NCI-H146 (cell line): Measurements from ENCODE around the gene FAM25G.
"Not testable (repeated sequence)": the region's sequence is repeated elsewhere in the genome, so short reads cannot be mapped to it uniquely, and the experiment has no call there.

Experiments used
- DNase-seq: peaks from one replicate; lab custom pipeline; 2025; lab: John Stamatoyannopoulos, UW

The FAM25G gene

GRCh38 chr10:47491600-47491999 lies at the start of gene FAM25G:
Gene FAM25G, minus strand, starts transcription at chr10:47491700. Its CDS starts 26 bp downstream, at chr10:47491674.
- not testable (repeated sequence) for DNase-seq

GRCh38 chr10:47536430-47536829 lies 44.9 kb upstream of the FAM25G start:
- DNase-seq, result not testable (repeated sequence)

GRCh38 chr10:47523475-47523874 lies 32.0 kb upstream of the FAM25G start, which contains the start of gene AGAP9:
Gene AGAP9, minus strand, starts transcription at chr10:47523638. Its CDS starts 112 bp downstream, at chr10:47523526.
- not testable (repeated sequence) for DNase-seq

- DNase-seq, result not testable (repeated sequence)
These were observed 10.8 kb upstream of the FAM25G start for GRCh38 chr10:47502313-47502712.

- DNase-seq, result not testable (repeated sequence)
These were observed 2.7 kb upstream of the FAM25G start for GRCh38 chr10:47494226-47494625.

GRCh38 chr10:47489630-47490029 lies 1.9 kb downstream of the FAM25G start:
- not testable (repeated sequence) for DNase-seq

GRCh38 chr10:47485943-47486342 lies 5.6 kb downstream of the FAM25G start:
- not testable (repeated sequence) for DNase-seq

GRCh38 chr10:47484786-47485185 lies 6.7 kb downstream of the FAM25G start:
- DNase-seq, result not testable (repeated sequence)

- DNase-seq, result not testable (repeated sequence)
These were observed 7.6 kb downstream of the FAM25G start, which contains the start of gene ANXA8 for GRCh38 chr10:47483923-47484322. Gene ANXA8, minus strand, starts transcription at chr10:47484115. Its CDS starts 182 bp downstream, at chr10:47483933.

GRCh38 chr10:47482367-47482766 lies 9.1 kb downstream of the FAM25G start:
- DNase-seq, result not testable (repeated sequence)

GRCh38 chr10:47481768-47482181 lies 9.7 kb downstream of the FAM25G start:
- DNase-seq, result not testable (repeated sequence)

- DNase-seq, result not testable (repeated sequence)
These were observed 10.2 kb downstream of the FAM25G start for GRCh38 chr10:47481182-47481766.

GRCh38 chr10:47480133-47480532 lies 11.4 kb downstream of the FAM25G start:
- not testable (repeated sequence) for DNase-seq

GRCh38 chr10:47478114-47478513 lies 13.4 kb downstream of the FAM25G start:
- DNase-seq, result not testable (repeated sequence)

GRCh38 chr10:47477078-47477477 lies 14.4 kb downstream of the FAM25G start:
- not testable (repeated sequence) for DNase-seq

- DNase-seq, result not testable (repeated sequence)
These were observed 16.4 kb downstream of the FAM25G start for GRCh38 chr10:47475101-47475500.

GRCh38 chr10:47473516-47473915 lies 18.0 kb downstream of the FAM25G start:
- DNase-seq, result not testable (repeated sequence)

- not testable (repeated sequence) for DNase-seq
These were observed 18.9 kb downstream of the FAM25G start for GRCh38 chr10:47472647-47473046.

- not testable (repeated sequence) for DNase-seq
These were observed 19.4 kb downstream of the FAM25G start for GRCh38 chr10:47472072-47472471.

GRCh38 chr10:47468731-47469528 lies 22.6 kb downstream of the FAM25G start:
- DNase-seq, result peak; percentile 49

GRCh38 chr10:47467957-47468356 lies 23.5 kb downstream of the FAM25G start:
- not testable (repeated sequence) for DNase-seq

GRCh38 chr10:47467458-47467857 lies 24.0 kb downstream of the FAM25G start:
- DNase-seq, result not testable (repeated sequence)
